Measurements from ENCODE around the gene DHRS3.

The DHRS3 gene

GRCh38 chr1:12596007-12596821, 21.8 kb downstream of the DHRS3 start:
- no peak for DNase-seq

- DNase-seq = no peak
Measured at GRCh38 chr1:12595757-12596006, 22.3 kb downstream of the DHRS3 start.

- DNase-seq = peak; percentile 21
Measured at GRCh38 chr1:12594966-12595756, 22.8 kb downstream of the DHRS3 start.

GRCh38 chr1:12594490-12594889, 23.5 kb downstream of the DHRS3 start:
- DNase-seq = no peak

GRCh38 chr1:12593621-12594066, 24.4 kb downstream of the DHRS3 start:
- no peak for DNase-seq

- no peak for DNase-seq
Measured at GRCh38 chr1:12592496-12592895, 25.5 kb downstream of the DHRS3 start.

- no peak for DNase-seq
Measured at GRCh38 chr1:12591267-12591938, 26.6 kb downstream of the DHRS3 start.

GRCh38 chr1:12588695-12589094, 29.3 kb downstream of the DHRS3 start:
- DNase-seq = no peak

GRCh38 chr1:12587981-12588640, 29.9 kb downstream of the DHRS3 start:
- DNase-seq = no peak

GRCh38 chr1:12585951-12586942, 31.8 kb downstream of the DHRS3 start:
- DNase-seq = no peak

GRCh38 chr1:12585536-12585935, 32.5 kb downstream of the DHRS3 start:
- DNase-seq = no peak

GRCh38 chr1:12584900-12585525, 33.0 kb downstream of the DHRS3 start:
- DNase-seq = no peak

- no peak for DNase-seq
Measured at GRCh38 chr1:12583484-12583883, 34.5 kb downstream of the DHRS3 start.

- DNase-seq = no peak
Measured at GRCh38 chr1:12582649-12583048, 35.4 kb downstream of the DHRS3 start.

GRCh38 chr1:12581179-12581578, 36.8 kb downstream of the DHRS3 start:
- DNase-seq = no peak

- no peak for DNase-seq
Measured at GRCh38 chr1:12580054-12580887, 37.7 kb downstream of the DHRS3 start.

GRCh38 chr1:12578860-12579422, 39.1 kb downstream of the DHRS3 start:
- DNase-seq = no peak

GRCh38 chr1:12577020-12577419, 41.0 kb downstream of the DHRS3 start:
- no peak for DNase-seq

- DNase-seq = no peak
Measured at GRCh38 chr1:12574757-12575139, 43.3 kb downstream of the DHRS3 start.
